AG20443 (cell line): ENCODE results near the gene NOL6.
"Not testable (repeated sequence)": the region's sequence is repeated elsewhere in the genome, so short reads cannot be mapped to it uniquely, and the experiment has no call there.

ENCODE experiments used
- DNase-seq: peaks from one replicate; pipeline ENCODE4 v3.0.0; 2012; ENCODE audit warnings: low spot score, mixed read lengths

NOL6 gene

GRCh38 chr9:33471361-33471760, 2.4 kb downstream of the NOL6 start:
- DNase-seq = no peak

- no peak for DNase-seq
Measured at GRCh38 chr9:33469891-33470290, 3.8 kb downstream of the NOL6 start.

- DNase-seq = no peak
Measured at GRCh38 chr9:33468797-33469621, 4.7 kb downstream of the NOL6 start.

GRCh38 chr9:33468215-33468730, 5.5 kb downstream of the NOL6 start:
- no peak for DNase-seq

- peak; percentile 4 for DNase-seq
Measured at GRCh38 chr9:33467526-33467925, 6.2 kb downstream of the NOL6 start.

GRCh38 chr9:33466565-33467495, 6.9 kb downstream of the NOL6 start:
- peak; percentile 82 for DNase-seq

- DNase-seq = no peak
Measured at GRCh38 chr9:33465596-33466564, 7.8 kb downstream of the NOL6 start.

- DNase-seq = no peak
Measured at GRCh38 chr9:33465096-33465495, 8.6 kb downstream of the NOL6 start.

- no peak for DNase-seq
Measured at GRCh38 chr9:33464045-33464636, 9.6 kb downstream of the NOL6 start.

GRCh38 chr9:33463151-33463550, 10.6 kb downstream of the NOL6 start:
- no peak for DNase-seq

- DNase-seq = no peak
Measured at GRCh38 chr9:33461492-33461891, 12.2 kb downstream of the NOL6 start.

- DNase-seq = no peak
Measured at GRCh38 chr9:33460854-33461253, 12.9 kb downstream of the NOL6 start.

GRCh38 chr9:33459115-33459514, 14.6 kb downstream of the NOL6 start:
- DNase-seq = no peak

- DNase-seq = no peak
Measured at GRCh38 chr9:33458444-33458843, 15.3 kb downstream of the NOL6 start.

- no peak for DNase-seq
Measured at GRCh38 chr9:33455945-33456344, 17.8 kb downstream of the NOL6 start.

GRCh38 chr9:33455456-33455855, 18.3 kb downstream of the NOL6 start:
- DNase-seq = not testable (repeated sequence)

GRCh38 chr9:33454661-33455026, 19.1 kb downstream of the NOL6 start:
- DNase-seq = not testable (repeated sequence)

GRCh38 chr9:33453999-33454660, 19.6 kb downstream of the NOL6 start:
- no peak for DNase-seq

- no peak for DNase-seq
Measured at GRCh38 chr9:33453286-33453860, 20.4 kb downstream of the NOL6 start.

GRCh38 chr9:33452828-33453271, 20.9 kb downstream of the NOL6 start:
- DNase-seq = peak; percentile 89
